Activated CD4-positive, alpha-beta T cell treated with anti-CD3 and anti-CD28 coated beads, Interleukin-2, amount 50 U/mL, for 48 hours (primary cell): ENCODE data around the gene GDF7.
A peak's percentile ranks its signal among the peaks of the same experiment; 100 is the strongest.

ENCODE experiments used
- DNase-seq, 2 experiments: peaks; one replicate each; pipeline ENCODE4 v3.0.0-alpha.2; 2020

Gene GDF7

GRCh38 chr2:20646446-20646845 is 20.5 kb upstream of the GDF7 start:
- no peak for DNase-seq

- no peak for DNase-seq
Observed at GRCh38 chr2:20647211-20647610, 19.7 kb upstream of the GDF7 start.

GRCh38 chr2:20647738-20648137 is 19.2 kb upstream of the GDF7 start:
- DNase-seq = no peak

- DNase-seq = no peak
Observed at GRCh38 chr2:20648206-20648605, 18.7 kb upstream of the GDF7 start.

GRCh38 chr2:20648831-20649230 is 18.1 kb upstream of the GDF7 start:
- DNase-seq = no peak

- no peak for DNase-seq
Observed at GRCh38 chr2:20649576-20649975, 17.4 kb upstream of the GDF7 start.

- no peak for DNase-seq
Observed at GRCh38 chr2:20649976-20650375, 17.0 kb upstream of the GDF7 start.

GRCh38 chr2:20650393-20650876 is 16.5 kb upstream of the GDF7 start:
- peak in 1 of 2 experiments; percentile 23 for DNase-seq

- peak; percentile 82 to 83 for DNase-seq
Observed at GRCh38 chr2:20650877-20651730, 15.8 kb upstream of the GDF7 start, which contains the start of gene HS1BP3. Gene HS1BP3 (minus strand): TSS chr2:20651098. CDS start chr2:20651063, 35 bp downstream.

GRCh38 chr2:20651731-20652099 is 15.2 kb upstream of the GDF7 start:
- no peak for DNase-seq

- DNase-seq = no peak
Observed at GRCh38 chr2:20652141-20652540, 14.8 kb upstream of the GDF7 start.

GRCh38 chr2:20652673-20653575 is 14.0 kb upstream of the GDF7 start:
- no peak for DNase-seq

- DNase-seq = no peak
Observed at GRCh38 chr2:20653695-20654534, 13.0 kb upstream of the GDF7 start.

GRCh38 chr2:20654535-20654813 is 12.5 kb upstream of the GDF7 start:
- DNase-seq = no peak

GRCh38 chr2:20656561-20656960 is 10.4 kb upstream of the GDF7 start:
- DNase-seq = no peak

GRCh38 chr2:20657522-20658235 is 9.3 kb upstream of the GDF7 start:
- no peak for DNase-seq

- DNase-seq = no peak
Observed at GRCh38 chr2:20660506-20661420, 6.2 kb upstream of the GDF7 start.

GRCh38 chr2:20661421-20662307 is 5.3 kb upstream of the GDF7 start:
- peak; percentile 65 to 73 for DNase-seq

- no peak for DNase-seq
Observed at GRCh38 chr2:20662308-20662937, 4.5 kb upstream of the GDF7 start.
